HG03432 (cell line): Measurements from ENCODE around the gene RNGTT.
"Not testable (repeated sequence)": the region's sequence is repeated elsewhere in the genome, so short reads cannot be mapped to it uniquely, and the experiment has no call there.

Source experiments
- ATAC-seq: cut with Tn5 transposase; IDR thresholded peaks from one replicate; pipeline ENCODE4 v1.9.1; 2021; ENCODE audit warnings: mild to moderate bottlenecking, moderate library complexity; ENCODE audit not compliant: unreplicated experiment

Gene RNGTT

GRCh38 chr6:88869263-88870020, 94.0 kb downstream of the RNGTT start:
- no peak for ATAC-seq

GRCh38 chr6:88867841-88868731, 95.3 kb downstream of the RNGTT start:
- ATAC-seq, result no peak

- ATAC-seq, result no peak
These were observed 96.6 kb downstream of the RNGTT start for GRCh38 chr6:88866856-88867255.

- no peak for ATAC-seq
These were observed 98.1 kb downstream of the RNGTT start for GRCh38 chr6:88865275-88865674.

GRCh38 chr6:88864359-88865054, 98.9 kb downstream of the RNGTT start:
- ATAC-seq, result no peak

- ATAC-seq, result no peak
These were observed 103.1 kb downstream of the RNGTT start for GRCh38 chr6:88860310-88860709.

- no peak for ATAC-seq
These were observed 105.0 kb downstream of the RNGTT start for GRCh38 chr6:88858455-88858854.

- no peak for ATAC-seq
These were observed 106.9 kb downstream of the RNGTT start for GRCh38 chr6:88856566-88856965.

- ATAC-seq, result no peak
These were observed 107.8 kb downstream of the RNGTT start for GRCh38 chr6:88855541-88856147.

- ATAC-seq, result no peak
These were observed 110.6 kb downstream of the RNGTT start for GRCh38 chr6:88852775-88853174.

- ATAC-seq, result no peak
These were observed 111.4 kb downstream of the RNGTT start for GRCh38 chr6:88852000-88852399.

- no peak for ATAC-seq
These were observed 114.5 kb downstream of the RNGTT start for GRCh38 chr6:88848870-88849269.

- ATAC-seq, result no peak
These were observed 120.4 kb downstream of the RNGTT start for GRCh38 chr6:88843040-88843439.

- ATAC-seq, result no peak
These were observed 121.1 kb downstream of the RNGTT start for GRCh38 chr6:88842320-88842719.

GRCh38 chr6:88840796-88841539, 122.5 kb downstream of the RNGTT start:
- no peak for ATAC-seq

- ATAC-seq, result no peak
These were observed 123.1 kb downstream of the RNGTT start for GRCh38 chr6:88840289-88840688.

GRCh38 chr6:88839280-88839679, 124.1 kb downstream of the RNGTT start:
- ATAC-seq, result no peak

- no peak for ATAC-seq
These were observed 128.2 kb downstream of the RNGTT start for GRCh38 chr6:88835210-88835609.

- ATAC-seq, result not testable (repeated sequence)
These were observed 130.3 kb downstream of the RNGTT start for GRCh38 chr6:88833071-88833470.

GRCh38 chr6:88827599-88827998, 135.8 kb downstream of the RNGTT start:
- not testable (repeated sequence) for ATAC-seq
